GM23338 (cell line): ENCODE data around the gene NDUFB11. TPM values are rescaled to one million over a fixed set of nuclear protein-coding genes. Genes with fewer than 3 reads are reported as not detected.

ENCODE experiments used
- ATAC-seq: fragments of 200-7000 bp; cut with Tn5 transposase; 3 replicates; pipeline ENCODE4 v1.9.1; 2020
- DNase-seq: peaks from one replicate; pipeline ENCODE4 v3.0.0-alpha.2; 2015; ENCODE audit warnings: low spot score
- H2AFZ ChIP-seq: fragments of 200-600 bp; sonication (generic); 2 replicates; pipeline ENCODE4 v1.8.0; 2016; ENCODE audit warnings: antibody characterized with exemption, mild to moderate bottlenecking, moderate library complexity
- H3F3A ChIP-seq: fragments of 200-600 bp; sonication (generic); replicated peaks from 2 replicates; pipeline ENCODE4 v1.8.0; 2017; ENCODE audit warnings: antibody characterized with exemption, mixed run types, low read depth
- H3K27ac ChIP-seq: fragments of 200-600 bp; sonication (generic); 2 replicates; pipeline ENCODE4 v1.6.1; 2016; ENCODE audit warnings: low read depth
- H3K27me3 ChIP-seq: fragments of 200-600 bp; sonication (generic); 2 replicates; pipeline ENCODE4 v1.8.0; 2016; ENCODE audit warnings: mild to moderate bottlenecking, mixed run types, moderate library complexity; ENCODE audit not compliant: insufficient read depth
- H3K36me3 ChIP-seq: fragments of 200-600 bp; sonication (generic); 2 replicates; pipeline ENCODE4 v1.8.0; 2016; ENCODE audit warnings: mild to moderate bottlenecking; ENCODE audit not compliant: insufficient read depth
- H3K4me1 ChIP-seq: fragments of 200-600 bp; sonication (generic); 2 replicates; pipeline ENCODE4 v1.8.0; 2016; ENCODE audit warnings: mild to moderate bottlenecking, moderate library complexity; ENCODE audit not compliant: insufficient read depth
- H3K4me2 ChIP-seq: fragments of 200-600 bp; sonication (generic); 2 replicates; pipeline ENCODE4 v1.7.1; 2017; ENCODE audit warnings: mixed run types
- H3K4me3 ChIP-seq: fragments of 200-600 bp; sonication (generic); 2 replicates; pipeline ENCODE4 v1.6.1; 2016; ENCODE audit warnings: mixed run types
- H3K79me2 ChIP-seq: fragments of 200-600 bp; sonication (generic); replicated peaks from 2 replicates; pipeline ENCODE4 v1.8.0; 2017; ENCODE audit warnings: mild to moderate bottlenecking; ENCODE audit not compliant: insufficient read depth
- H3K9me2 ChIP-seq: fragments of 200-600 bp; sonication (generic); 2 replicates; pipeline ENCODE4 v1.8.0; 2017; ENCODE audit not compliant: insufficient read depth
- H4K20me1 ChIP-seq: fragments of 200-600 bp; sonication (generic); replicated peaks from 2 replicates; pipeline ENCODE4 v1.8.0; 2017; ENCODE audit warnings: mild to moderate bottlenecking; ENCODE audit not compliant: insufficient read depth
- H3K27ac Mint-ChIP-seq: 2 replicates; pipeline ENCODE4 v1.8.0; 2020; ENCODE audit warnings: inconsistent platforms, mild to moderate bottlenecking, moderate library complexity, mixed read lengths
- H3K27me3 Mint-ChIP-seq: 3 replicates; pipeline ENCODE4 v1.8.0; 2022; ENCODE audit warnings: low read depth, mild to moderate bottlenecking, moderate library complexity, mixed read lengths, inconsistent platforms; ENCODE audit not compliant: insufficient read depth, poor library complexity
- H3K36me3 Mint-ChIP-seq: 3 replicates; pipeline ENCODE4 v1.8.0; 2021; ENCODE audit warnings: low read depth, mild to moderate bottlenecking, inconsistent platforms, moderate library complexity, mixed read lengths
- H3K4me1 Mint-ChIP-seq: 3 replicates; pipeline ENCODE4 v1.8.0; 2020; ENCODE audit warnings: mild to moderate bottlenecking, inconsistent platforms, mixed read lengths
- H3K4me3 Mint-ChIP-seq: 3 replicates; pipeline ENCODE4 v1.8.0; 2021; ENCODE audit warnings: moderate library complexity, mild to moderate bottlenecking, inconsistent platforms, mixed read lengths
- H3K9me3 Mint-ChIP-seq: 3 replicates; pipeline ENCODE4 v1.8.0; 2020; ENCODE audit warnings: moderate library complexity, mild to moderate bottlenecking, inconsistent platforms, mixed read lengths
- CREB1 ChIP-seq: fragments of 250-450 bp; sonication (Bioruptor Pico); IDR thresholded peaks from 2 replicates; pipeline ENCODE4 v1.5.0; 2020; ENCODE audit warnings: low read depth, mild to moderate bottlenecking, moderate library complexity
- JUNB ChIP-seq: IDR thresholded peaks from one replicate; pipeline ENCODE4 v1.6.1; 2016; ENCODE audit warnings: antibody characterized with exemption; ENCODE audit not compliant: unreplicated experiment
- NANOG ChIP-seq: IDR thresholded peaks from 2 replicates; pipeline ENCODE4 v1.6.1; 2016; ENCODE audit warnings: antibody characterized with exemption, borderline replicate concordance
- POLR2AphosphoS5 ChIP-seq: IDR thresholded peaks from 2 replicates; pipeline ENCODE4 v1.6.1; 2016; ENCODE audit warnings: antibody characterized with exemption, low read depth
- STAT1 ChIP-seq: IDR thresholded peaks from one replicate; pipeline ENCODE4 v1.6.1; 2016; ENCODE audit warnings: antibody characterized with exemption; ENCODE audit not compliant: unreplicated experiment
- polyA plus RNA-seq: library from polyadenylated mRNA; unstranded; fragments of >200 nt; fragmentation: Nextera tagmentation; extraction: Ambion mirVana; gene quantifications from 2 replicates; pipeline ENCODE4 v1.2.1, GENCODE V29; 2016
- total RNA-seq: library from RNA; depleted of rRNA; stranded (reverse); fragments of >200 nt; shearing (Covaris generic); gene quantifications from 2 replicates; pipeline ENCODE4 v1.2.3, GENCODE V29; 2014
- TF ChIP-seq, protein P1 (sequence below): fragments of 250-450 bp; sonication (Bioruptor Pico); IDR thresholded peaks from 2 replicates; pipeline ENCODE4 v1.5.0; 2020; ENCODE audit warnings: mild to moderate bottlenecking, moderate library complexity
- TF ChIP-seq, protein P2 (sequence below): IDR thresholded peaks from 2 replicates; pipeline ENCODE4 v1.6.1; 2016; ENCODE audit warnings: antibody characterized with exemption

NDUFB11 gene
- total and polyA plus RNA-seq, 2 experiments from 2014 or later, result 103 to 238 TPM

- no peaks in the 10 kb centered on the region for H3K27me3 ChIP-seq
- ATAC-seq, result no peak
- no peak for TF ChIP-seq CREB1 (CRISPR knock-in tag)
Measured at GRCh38 chrX:47162927-47163583, 18.6 kb upstream of the NDUFB11 start.

GRCh38 chrX:47160781-47161180 is 16.3 kb upstream of the NDUFB11 start:
- Mint-ChIP-seq H3K27me3 (peaks cover 2% of the 10 kb centered on the region), H3K4me1 (no peaks in the 10 kb centered on the region), H3K4me3 (no peak overlapping the region), H3K27ac (no peak overlapping the region), H3K9me3 (no peaks in the 10 kb centered on the region), H3K36me3 (peaks cover 55% of the 10 kb centered on the region)
- H3K27me3 ChIP-seq, result no peaks in the 10 kb centered on the region
- H3K36me3 ChIP-seq, result no peaks in the 10 kb centered on the region
- H3K27ac ChIP-seq, result no peak overlapping the region
- H3K4me1 ChIP-seq, result no peaks in the 10 kb centered on the region
- H3F3A ChIP-seq, result no peaks in the 10 kb centered on the region
- H3K4me2 ChIP-seq, result no peak overlapping the region
- H4K20me1 ChIP-seq, result no peaks in the 10 kb centered on the region; the same call in 1 of the 2 replicates
- TF ChIP-seq NANOG (no peak), JUNB (no peak)
- H3K4me3 ChIP-seq, result no peak overlapping the region
- no peak overlapping the region for H2AFZ ChIP-seq
- H3K9me2 ChIP-seq, result no peaks in the 10 kb centered on the region
- H3K79me2 ChIP-seq, result peaks cover 57% of the 10 kb centered on the region
- DNase-seq (no peak), ATAC-seq (no peak)

More at GRCh38 chrX:47162927-47163583, 18.6 kb upstream of the NDUFB11 start:
- Histone ChIP-seq H3K4me1 (no peaks in the 10 kb centered on the region), H3K79me2 (peaks cover 57% of the 10 kb centered on the region), H3K36me3 (no peaks in the 10 kb centered on the region), H4K20me1 (no peaks in the 10 kb centered on the region), H3K4me3 (no peak overlapping the region), H3K9me2 (no peaks in the 10 kb centered on the region), H3F3A (no peaks in the 10 kb centered on the region), H3K4me2 (no peak overlapping the region), H2AFZ (no peak overlapping the region), H3K27ac (no peak overlapping the region)
- peaks cover 37% of the 10 kb centered on the region for H3K36me3 Mint-ChIP-seq
- no peaks in the 10 kb centered on the region for H3K9me3 Mint-ChIP-seq
- no peaks in the 10 kb centered on the region for H3K4me1 Mint-ChIP-seq
- no peak overlapping the region for H3K27ac Mint-ChIP-seq
- no peaks in the 10 kb centered on the region for H3K27me3 Mint-ChIP-seq
- no peak for DNase-seq
- H3K4me3 Mint-ChIP-seq, result no peak overlapping the region

DNA sequence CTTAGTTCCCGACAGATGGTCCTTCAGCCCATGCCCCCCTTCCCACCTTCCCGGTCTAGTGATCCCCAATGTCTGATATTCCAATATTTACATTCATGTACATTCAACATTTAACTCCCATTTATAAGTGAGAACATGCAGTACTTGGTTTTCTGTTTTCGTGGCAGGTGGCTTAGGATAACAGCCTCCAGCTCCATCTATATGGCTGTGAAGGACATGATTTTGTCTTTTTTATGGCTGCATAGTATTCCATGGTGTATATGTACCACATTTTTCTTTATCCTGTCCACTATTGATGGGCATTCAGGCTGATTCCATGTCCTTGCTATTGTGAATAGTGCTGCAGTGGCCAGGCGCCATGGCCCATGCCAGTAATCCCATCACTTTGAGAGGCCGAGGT is 14.3 kb upstream of the NDUFB11 start:
- DNase-seq, result no peak
- Histone ChIP-seq H3F3A (no peaks in the 10 kb centered on the region), H3K27me3 (no peaks in the 10 kb centered on the region), H4K20me1 (no peaks in the 10 kb centered on the region; the same call in 1 of the 2 replicates), H3K4me2 (no peak overlapping the region), H3K79me2 (peaks cover 68% of the 10 kb centered on the region), H3K9me2 (no peaks in the 10 kb centered on the region), H3K4me1 (no peaks in the 10 kb centered on the region), H3K27ac (no peak overlapping the region), H2AFZ (no peak overlapping the region), H3K36me3 (no peaks in the 10 kb centered on the region), H3K4me3 (no peak overlapping the region)
- Mint-ChIP-seq H3K36me3 (peaks cover 47% of the 10 kb centered on the region), H3K27me3 (peaks cover 2% of the 10 kb centered on the region), H3K4me1 (no peaks in the 10 kb centered on the region), H3K4me3 (no peak overlapping the region), H3K27ac (no peak overlapping the region), H3K9me3 (no peaks in the 10 kb centered on the region)
- no peak for ATAC-seq
- TF ChIP-seq, protein P1, sequence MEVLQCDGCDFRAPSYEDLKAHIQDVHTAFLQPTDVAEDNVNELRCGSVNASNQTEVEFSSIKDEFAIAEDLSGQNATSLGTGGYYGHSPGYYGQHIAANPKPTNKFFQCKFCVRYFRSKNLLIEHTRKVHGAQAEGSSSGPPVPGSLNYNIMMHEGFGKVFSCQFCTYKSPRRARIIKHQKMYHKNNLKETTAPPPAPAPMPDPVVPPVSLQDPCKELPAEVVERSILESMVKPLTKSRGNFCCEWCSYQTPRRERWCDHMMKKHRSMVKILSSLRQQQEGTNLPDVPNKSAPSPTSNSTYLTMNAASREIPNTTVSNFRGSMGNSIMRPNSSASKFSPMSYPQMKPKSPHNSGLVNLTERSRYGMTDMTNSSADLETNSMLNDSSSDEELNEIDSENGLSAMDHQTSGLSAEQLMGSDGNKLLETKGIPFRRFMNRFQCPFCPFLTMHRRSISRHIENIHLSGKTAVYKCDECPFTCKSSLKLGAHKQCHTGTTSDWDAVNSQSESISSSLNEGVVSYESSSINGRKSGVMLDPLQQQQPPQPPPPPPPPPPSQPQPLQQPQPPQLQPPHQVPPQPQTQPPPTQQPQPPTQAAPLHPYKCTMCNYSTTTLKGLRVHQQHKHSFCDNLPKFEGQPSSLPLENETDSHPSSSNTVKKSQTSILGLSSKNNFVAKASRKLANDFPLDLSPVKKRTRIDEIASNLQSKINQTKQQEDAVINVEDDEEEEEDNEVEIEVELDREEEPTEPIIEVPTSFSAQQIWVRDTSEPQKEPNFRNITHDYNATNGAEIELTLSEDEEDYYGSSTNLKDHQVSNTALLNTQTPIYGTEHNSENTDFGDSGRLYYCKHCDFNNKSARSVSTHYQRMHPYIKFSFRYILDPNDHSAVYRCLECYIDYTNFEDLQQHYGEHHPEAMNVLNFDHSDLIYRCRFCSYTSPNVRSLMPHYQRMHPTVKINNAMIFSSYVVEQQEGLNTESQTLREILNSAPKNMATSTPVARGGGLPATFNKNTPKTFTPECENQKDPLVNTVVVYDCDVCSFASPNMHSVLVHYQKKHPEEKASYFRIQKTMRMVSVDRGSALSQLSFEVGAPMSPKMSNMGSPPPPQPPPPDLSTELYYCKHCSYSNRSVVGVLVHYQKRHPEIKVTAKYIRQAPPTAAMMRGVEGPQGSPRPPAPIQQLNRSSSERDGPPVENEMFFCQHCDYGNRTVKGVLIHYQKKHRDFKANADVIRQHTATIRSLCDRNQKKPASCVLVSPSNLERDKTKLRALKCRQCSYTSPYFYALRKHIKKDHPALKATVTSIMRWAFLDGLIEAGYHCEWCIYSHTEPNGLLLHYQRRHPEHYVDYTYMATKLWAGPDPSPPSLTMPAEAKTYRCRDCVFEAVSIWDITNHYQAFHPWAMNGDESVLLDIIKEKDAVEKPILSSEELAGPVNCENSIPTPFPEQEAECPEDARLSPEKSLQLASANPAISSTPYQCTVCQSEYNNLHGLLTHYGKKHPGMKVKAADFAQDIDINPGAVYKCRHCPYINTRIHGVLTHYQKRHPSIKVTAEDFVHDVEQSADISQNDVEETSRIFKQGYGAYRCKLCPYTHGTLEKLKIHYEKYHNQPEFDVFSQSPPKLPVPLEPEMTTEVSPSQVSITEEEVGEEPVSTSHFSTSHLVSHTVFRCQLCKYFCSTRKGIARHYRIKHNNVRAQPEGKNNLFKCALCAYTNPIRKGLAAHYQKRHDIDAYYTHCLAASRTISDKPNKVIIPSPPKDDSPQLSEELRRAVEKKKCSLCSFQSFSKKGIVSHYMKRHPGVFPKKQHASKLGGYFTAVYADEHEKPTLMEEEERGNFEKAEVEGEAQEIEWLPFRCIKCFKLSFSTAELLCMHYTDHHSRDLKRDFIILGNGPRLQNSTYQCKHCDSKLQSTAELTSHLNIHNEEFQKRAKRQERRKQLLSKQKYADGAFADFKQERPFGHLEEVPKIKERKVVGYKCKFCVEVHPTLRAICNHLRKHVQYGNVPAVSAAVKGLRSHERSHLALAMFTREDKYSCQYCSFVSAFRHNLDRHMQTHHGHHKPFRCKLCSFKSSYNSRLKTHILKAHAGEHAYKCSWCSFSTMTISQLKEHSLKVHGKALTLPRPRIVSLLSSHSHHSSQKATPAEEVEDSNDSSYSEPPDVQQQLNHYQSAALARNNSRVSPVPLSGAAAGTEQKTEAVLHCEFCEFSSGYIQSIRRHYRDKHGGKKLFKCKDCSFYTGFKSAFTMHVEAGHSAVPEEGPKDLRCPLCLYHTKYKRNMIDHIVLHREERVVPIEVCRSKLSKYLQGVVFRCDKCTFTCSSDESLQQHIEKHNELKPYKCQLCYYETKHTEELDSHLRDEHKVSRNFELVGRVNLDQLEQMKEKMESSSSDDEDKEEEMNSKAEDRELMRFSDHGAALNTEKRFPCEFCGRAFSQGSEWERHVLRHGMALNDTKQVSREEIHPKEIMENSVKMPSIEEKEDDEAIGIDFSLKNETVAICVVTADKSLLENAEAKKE (CRISPR knock-in tag), result no peak
- TF ChIP-seq, protein P2, sequence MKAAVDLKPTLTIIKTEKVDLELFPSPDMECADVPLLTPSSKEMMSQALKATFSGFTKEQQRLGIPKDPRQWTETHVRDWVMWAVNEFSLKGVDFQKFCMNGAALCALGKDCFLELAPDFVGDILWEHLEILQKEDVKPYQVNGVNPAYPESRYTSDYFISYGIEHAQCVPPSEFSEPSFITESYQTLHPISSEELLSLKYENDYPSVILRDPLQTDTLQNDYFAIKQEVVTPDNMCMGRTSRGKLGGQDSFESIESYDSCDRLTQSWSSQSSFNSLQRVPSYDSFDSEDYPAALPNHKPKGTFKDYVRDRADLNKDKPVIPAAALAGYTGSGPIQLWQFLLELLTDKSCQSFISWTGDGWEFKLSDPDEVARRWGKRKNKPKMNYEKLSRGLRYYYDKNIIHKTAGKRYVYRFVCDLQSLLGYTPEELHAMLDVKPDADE, result no peak
- TF ChIP-seq JUNB, result no peak
- TF ChIP-seq POLR2AphosphoS5, result no peak
- TF ChIP-seq STAT1, result no peak
- TF ChIP-seq NANOG, result no peak
